B cell (primary cell): Measurements from ENCODE around the gene MAEA.

ENCODE experiments used
- CTCF ChIP-seq: fragments of 200-600 bp; IDR thresholded peaks from one replicate; pipeline ENCODE4 v1.8.0; 2022; ENCODE audit warnings: antibody characterized with exemption, mild to moderate bottlenecking
- EZH2 ChIP-seq: IDR thresholded peaks from 2 replicates; pipeline ENCODE4 v1.6.1; 2012; ENCODE audit warnings: borderline replicate concordance, low read depth, mild to moderate bottlenecking, moderate library complexity, low read length; ENCODE audit not compliant: insufficient read depth, poor library complexity, severe bottlenecking

DNA sequence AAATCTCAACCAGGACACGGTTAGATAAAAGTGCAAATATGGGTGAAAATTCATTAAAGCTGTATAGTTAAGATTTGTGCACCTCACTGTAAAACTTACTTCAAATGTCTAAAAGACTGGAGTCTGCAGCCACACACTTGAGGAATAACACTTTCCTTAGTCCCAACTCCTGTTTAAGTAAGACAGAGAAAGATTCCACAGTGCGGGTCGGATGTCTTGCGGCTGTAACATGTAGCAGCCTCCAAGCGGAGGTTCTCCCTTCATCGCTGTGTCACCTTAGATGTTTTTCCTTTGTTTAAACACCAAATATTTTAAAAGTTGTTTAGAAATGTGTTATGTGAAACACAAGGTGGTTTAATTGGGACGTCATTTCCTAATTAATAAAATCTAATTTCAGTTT is 905 bp upstream of the MAEA start:
- TF ChIP-seq CTCF: no peak
- TF ChIP-seq EZH2: no peak
